SH-SY5Y (cell line): Measurements from ENCODE around the gene SPDL1.

ENCODE experiments used
- GATA2 ChIP-seq: IDR thresholded peaks from 2 replicates; pipeline ENCODE4 v1.6.1; 2011; ENCODE audit warnings: mild to moderate bottlenecking, low read depth, low read length
- GATA3 ChIP-seq: IDR thresholded peaks from 2 replicates; pipeline ENCODE4 v1.6.1; 2011; ENCODE audit warnings: low read depth, mild to moderate bottlenecking, low read length, moderate library complexity

Gene SPDL1

DNA sequence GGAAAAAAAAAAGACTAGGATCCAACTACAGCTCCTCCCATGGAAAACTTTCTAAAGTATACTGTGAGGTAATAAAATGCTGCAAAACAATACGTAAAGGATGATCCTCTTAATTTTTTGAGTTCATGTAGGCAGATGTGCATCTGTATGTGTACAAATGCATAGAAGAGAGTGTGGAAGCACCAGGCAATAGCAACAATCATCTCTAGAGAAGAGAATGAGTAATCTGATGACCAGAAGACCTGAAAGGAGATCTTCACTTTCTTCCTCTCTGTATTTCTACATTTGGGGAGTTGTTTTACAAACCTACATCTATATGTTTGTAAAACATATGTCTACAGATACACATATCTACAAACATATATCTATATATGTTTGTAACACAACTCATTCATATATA lies 29.3 kb upstream of the SPDL1 start:
- no peak for TF ChIP-seq GATA2
- no peak for TF ChIP-seq GATA3

DNA sequence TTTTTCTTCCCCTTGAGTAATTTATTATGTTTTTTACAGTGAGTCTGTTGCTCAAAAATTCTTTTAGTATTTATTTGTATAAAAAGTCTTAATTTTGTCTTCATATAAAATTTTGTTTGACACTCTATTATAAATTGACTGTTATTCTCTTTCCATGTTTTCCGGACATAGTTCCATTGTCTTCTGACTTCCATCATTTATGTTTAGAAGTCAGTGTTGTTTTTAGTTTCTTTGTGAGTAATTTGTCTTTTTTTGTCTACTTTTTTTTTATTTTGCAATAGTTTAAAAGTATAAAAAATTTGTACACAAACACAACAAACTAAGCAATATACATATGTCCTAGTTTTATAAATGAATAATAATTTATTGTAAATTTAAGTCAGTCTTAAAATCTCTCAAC lies 25.7 kb upstream of the SPDL1 start:
- no peak for TF ChIP-seq GATA3
- no peak for TF ChIP-seq GATA2

GRCh38 chr5:169561893-169562292 lies 21.7 kb upstream of the SPDL1 start:
- TF ChIP-seq GATA3 = no peak
- no peak for TF ChIP-seq GATA2

DNA sequence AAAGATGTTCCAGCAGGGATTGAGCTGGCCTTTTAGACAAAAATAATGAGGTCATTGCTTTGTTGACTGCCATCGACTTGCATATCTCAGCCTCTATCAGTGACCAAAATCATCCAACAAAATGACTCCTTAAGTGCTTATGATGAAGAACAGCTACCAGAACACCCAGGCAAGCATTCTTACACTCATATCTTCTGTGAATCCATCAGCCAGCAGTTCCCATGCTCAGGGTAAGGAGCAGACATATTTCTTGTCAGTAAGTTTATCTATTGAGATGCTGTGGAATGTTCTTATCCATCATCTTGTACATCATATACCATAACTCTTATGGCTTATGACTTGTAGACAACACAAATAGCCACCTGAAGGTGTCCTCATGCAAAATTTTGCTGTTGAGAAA lies 20.2 kb upstream of the SPDL1 start:
- TF ChIP-seq GATA2 = no peak
- TF ChIP-seq GATA3 = no peak

DNA sequence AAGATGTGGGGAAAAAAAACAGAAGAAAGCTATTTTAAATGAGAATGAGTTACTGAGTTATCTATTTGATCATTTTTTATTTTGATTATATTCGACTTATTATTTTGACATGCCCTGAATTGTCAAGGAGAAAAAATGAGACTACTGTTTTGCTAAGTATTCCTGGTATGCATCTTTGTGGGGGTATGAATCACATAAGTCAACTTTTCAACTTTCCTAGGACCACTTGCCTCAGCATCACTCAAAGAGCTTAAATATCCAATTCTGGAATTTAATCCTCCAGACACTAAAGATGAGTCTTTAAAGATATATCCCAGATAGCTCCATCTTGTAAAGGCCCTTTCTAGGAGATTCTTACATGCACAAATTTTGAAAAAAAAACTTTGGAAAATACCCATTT lies 17.4 kb upstream of the SPDL1 start:
- TF ChIP-seq GATA2 (no peak), GATA3 (no peak)

DNA sequence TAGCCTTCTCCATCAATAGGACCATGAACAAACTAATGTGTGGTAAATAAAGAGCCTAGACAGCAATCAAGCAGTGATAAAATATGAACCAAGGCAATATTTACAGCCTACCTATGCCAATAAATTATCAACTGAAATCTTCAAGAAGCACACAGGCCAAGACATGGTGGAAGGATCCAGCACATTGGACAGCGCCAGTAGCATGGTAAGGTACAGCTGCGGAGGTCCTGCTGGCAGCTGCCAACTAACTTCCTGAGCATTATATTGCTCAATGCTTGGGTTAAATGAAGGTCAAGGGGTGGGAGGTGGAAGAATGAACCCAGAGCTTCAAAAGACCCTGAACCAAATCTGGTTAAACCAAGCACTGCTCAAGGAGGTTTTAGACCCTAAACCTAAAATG lies 16.5 kb upstream of the SPDL1 start:
- TF ChIP-seq GATA2 = no peak
- no peak for TF ChIP-seq GATA3

GRCh38 chr5:169569513-169569912 lies 14.1 kb upstream of the SPDL1 start:
- TF ChIP-seq GATA2 (no peak), GATA3 (no peak)

- TF ChIP-seq GATA2 (no peak), GATA3 (no peak)
These were observed 12.2 kb upstream of the SPDL1 start for GRCh38 chr5:169571355-169571754.

GRCh38 chr5:169574134-169574646 lies 9.4 kb upstream of the SPDL1 start:
- TF ChIP-seq GATA2 (no peak), GATA3 (no peak)

GRCh38 chr5:169576181-169576598 lies 7.4 kb upstream of the SPDL1 start:
- no peak for TF ChIP-seq GATA2
- no peak for TF ChIP-seq GATA3

DNA sequence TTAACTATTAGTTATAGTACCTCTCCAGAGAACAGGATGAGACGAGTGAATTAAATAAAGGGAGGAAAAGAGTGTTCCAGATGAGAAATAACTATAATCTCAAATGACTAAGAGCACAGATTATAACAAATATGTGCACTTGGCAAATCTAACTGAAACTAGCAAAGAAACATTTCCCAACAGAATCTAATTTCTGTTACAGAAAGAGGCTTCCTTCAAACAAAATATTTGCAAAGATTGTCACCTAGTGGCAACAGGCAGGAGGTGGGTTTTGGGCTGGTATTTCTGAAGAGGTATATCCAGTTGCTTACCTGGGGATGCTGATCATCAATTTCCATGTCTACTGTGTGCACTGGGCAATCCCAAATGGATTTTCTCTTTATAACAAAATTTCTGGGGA lies 5.6 kb upstream of the SPDL1 start:
- no peak for TF ChIP-seq GATA3
- no peak for TF ChIP-seq GATA2

GRCh38 chr5:169580964-169581363 lies 2.6 kb upstream of the SPDL1 start:
- TF ChIP-seq GATA2 (no peak), GATA3 (no peak)

DNA sequence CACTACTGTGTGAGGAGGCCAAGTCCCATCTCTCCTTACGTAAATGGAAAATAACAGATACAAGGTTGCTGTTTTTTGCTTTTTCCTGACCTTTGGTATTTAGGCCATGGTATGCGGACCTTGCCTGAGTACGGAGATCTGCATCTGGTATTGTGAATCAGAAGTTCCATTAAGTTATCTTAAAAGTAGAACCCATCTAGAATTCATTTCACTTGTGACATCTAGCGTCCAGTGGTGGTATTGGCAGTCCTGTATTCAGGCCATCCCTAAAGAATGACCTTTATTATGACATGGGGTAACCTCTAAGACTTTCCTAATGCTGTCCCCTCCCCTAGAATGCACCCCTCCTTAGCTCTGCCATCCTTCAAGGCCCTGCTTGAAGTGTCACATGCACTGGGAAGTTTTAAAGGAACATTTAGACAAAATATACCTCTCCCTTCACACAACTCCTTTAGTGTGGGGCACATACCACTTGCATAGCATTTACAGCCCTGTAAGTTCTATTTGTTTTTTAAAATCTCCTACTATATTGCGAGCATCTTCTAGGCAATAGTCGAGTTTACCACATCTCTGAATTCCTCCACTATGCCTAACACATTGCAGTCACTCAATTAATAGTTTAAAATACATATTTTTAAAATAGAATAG lies 1.9 kb upstream of the SPDL1 start:
- TF ChIP-seq GATA2 = no peak
- TF ChIP-seq GATA3 = no peak

DNA sequence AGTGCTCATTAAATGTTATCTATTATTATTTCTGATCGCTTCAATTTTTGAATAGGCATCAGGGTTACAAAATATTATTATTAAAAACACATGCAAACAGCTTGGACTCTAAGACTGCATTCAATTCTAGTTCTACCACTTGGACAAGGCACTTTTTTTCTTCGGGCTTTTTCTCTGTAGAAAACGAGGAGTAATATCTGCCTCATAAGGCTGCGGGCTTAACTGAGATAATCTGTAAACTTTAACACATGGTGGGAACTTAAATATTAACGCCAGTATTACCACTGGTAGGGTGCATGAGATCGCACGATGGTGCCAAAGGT lies 511 bp upstream of the SPDL1 start:
- TF ChIP-seq GATA2 (no peak), GATA3 (no peak)

DNA sequence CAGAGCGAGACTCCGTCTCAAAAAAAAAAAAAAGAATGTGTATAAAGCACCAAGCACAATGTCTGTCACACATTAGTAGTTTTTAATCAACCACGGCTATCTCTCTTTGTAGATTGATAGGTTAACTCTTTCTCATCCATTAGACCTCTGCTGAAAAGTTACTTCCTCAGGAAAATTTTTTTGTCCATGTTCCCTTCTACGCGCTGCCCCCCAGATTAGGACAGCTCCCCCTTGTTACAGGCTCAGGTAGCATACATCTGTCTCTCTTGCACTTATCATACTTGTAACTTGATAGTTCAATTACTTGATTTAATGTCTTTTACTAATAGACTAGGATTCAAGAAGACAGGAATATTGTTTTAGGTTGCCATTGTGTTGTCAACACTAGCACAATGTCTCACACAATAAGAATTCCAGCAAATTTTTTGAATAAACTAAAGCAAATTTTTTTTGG lies 1.5 kb downstream of the SPDL1 start:
- TF ChIP-seq GATA3 = no peak
- no peak for TF ChIP-seq GATA2

- no peak for TF ChIP-seq GATA3
- no peak for TF ChIP-seq GATA2
These were observed 7.0 kb downstream of the SPDL1 start for GRCh38 chr5:169590602-169591001.
